Suppressor macrophage treated with lipopolysaccharide for 1 hour (primary cell): ENCODE measurements around the gene TUBA1B.
"Not testable (repeated sequence)": the region's sequence is repeated elsewhere in the genome, so short reads cannot be mapped to it uniquely, and the experiment has no call there.

Experiments
- DNase-seq, 3 donors: peaks; one replicate each; pipeline ENCODE4 v3.0.0-alpha.2; 2020 to 2022

Gene TUBA1B

GRCh38 chr12:49131051-49131893, at the start of gene TUBA1B:
TSS of gene TUBA1B (minus strand) at chr12:49131395. CDS start at chr12:49131300, 95 bp downstream.
- DNase-seq, result peak; percentile 92 to 96 (median 94)

- no peak for DNase-seq
Measured at GRCh38 chr12:49174218-49174617, 43.0 kb upstream of the TUBA1B start.

- no peak for DNase-seq
Measured at GRCh38 chr12:49170924-49171323, 39.7 kb upstream of the TUBA1B start.

GRCh38 chr12:49165114-49165513, 33.9 kb upstream of the TUBA1B start:
- DNase-seq, result no peak

- not testable (repeated sequence) for DNase-seq
Measured at GRCh38 chr12:49161901-49162300, 30.7 kb upstream of the TUBA1B start.

GRCh38 chr12:49161092-49161795, 30.0 kb upstream of the TUBA1B start:
- DNase-seq, result peak; percentile 40 to 78 (median 78)

- no peak for DNase-seq
Measured at GRCh38 chr12:49160399-49160798, 29.2 kb upstream of the TUBA1B start.

GRCh38 chr12:49154221-49154620, 23.0 kb upstream of the TUBA1B start:
- no peak for DNase-seq

GRCh38 chr12:49147384-49147783, 16.2 kb upstream of the TUBA1B start:
- DNase-seq, result no peak

- DNase-seq, result no peak
Measured at GRCh38 chr12:49146406-49146805, 15.2 kb upstream of the TUBA1B start.

GRCh38 chr12:49144384-49144783, 13.2 kb upstream of the TUBA1B start:
- DNase-seq, result no peak

GRCh38 chr12:49138999-49139398, 7.8 kb upstream of the TUBA1B start:
- DNase-seq, result no peak

- no peak for DNase-seq
Measured at GRCh38 chr12:49138587-49138986, 7.4 kb upstream of the TUBA1B start.

GRCh38 chr12:49137476-49137875, 6.3 kb upstream of the TUBA1B start:
- no peak for DNase-seq

GRCh38 chr12:49136997-49137396, 5.8 kb upstream of the TUBA1B start:
- DNase-seq, result not testable (repeated sequence)

- DNase-seq, result no peak
Measured at GRCh38 chr12:49133590-49133989, 2.4 kb upstream of the TUBA1B start.

- DNase-seq, result no peak
Measured at GRCh38 chr12:49133014-49133413, 1.8 kb upstream of the TUBA1B start.

- DNase-seq, result peak in 2 of 3 donors; percentile 16 to 26
Measured at GRCh38 chr12:49131894-49132461, 783 bp upstream of the TUBA1B start.

GRCh38 chr12:49130151-49131050, 794 bp downstream of the TUBA1B start:
- DNase-seq, result peak; percentile 99

- DNase-seq, result no peak
Measured at GRCh38 chr12:49129332-49130150, 1.7 kb downstream of the TUBA1B start.

- DNase-seq, result not testable (repeated sequence)
Measured at GRCh38 chr12:49127971-49128370, 3.2 kb downstream of the TUBA1B start.
